ENCODE measurements around the gene AP5B1. TPM values are rescaled to one million over a fixed set of nuclear protein-coding genes. Genes with fewer than 3 reads are reported as not detected.

AP5B1 gene
- total RNA-seq, 1 donor from 2014 or later = 16.6 TPM

- H3K27me3 Mint-ChIP-seq = peaks cover 62% of the 10 kb centered on the region
- peaks cover 19% of the 10 kb centered on the region for H3K4me1 Mint-ChIP-seq (ENCODE audit: unreplicated experiment)
- no peaks in the 10 kb centered on the region for H3K36me3 Mint-ChIP-seq
- peak overlapping the region; percentile 84 for H3K27ac Mint-ChIP-seq
- no peaks in the 10 kb centered on the region for H3K9me3 Mint-ChIP-seq
- no peak for DNase-seq (ENCODE audit: extremely low spot score, unreplicated experiment)
- no peak for TF ChIP-seq CTCF (conservative IDR thresholded peaks at IDR 0.05)
- H3K4me3 Mint-ChIP-seq = peak overlapping the region; percentile 91
Observed at GRCh38 chr11:65787649-65788622, 7.2 kb upstream of the AP5B1 start.

DNA sequence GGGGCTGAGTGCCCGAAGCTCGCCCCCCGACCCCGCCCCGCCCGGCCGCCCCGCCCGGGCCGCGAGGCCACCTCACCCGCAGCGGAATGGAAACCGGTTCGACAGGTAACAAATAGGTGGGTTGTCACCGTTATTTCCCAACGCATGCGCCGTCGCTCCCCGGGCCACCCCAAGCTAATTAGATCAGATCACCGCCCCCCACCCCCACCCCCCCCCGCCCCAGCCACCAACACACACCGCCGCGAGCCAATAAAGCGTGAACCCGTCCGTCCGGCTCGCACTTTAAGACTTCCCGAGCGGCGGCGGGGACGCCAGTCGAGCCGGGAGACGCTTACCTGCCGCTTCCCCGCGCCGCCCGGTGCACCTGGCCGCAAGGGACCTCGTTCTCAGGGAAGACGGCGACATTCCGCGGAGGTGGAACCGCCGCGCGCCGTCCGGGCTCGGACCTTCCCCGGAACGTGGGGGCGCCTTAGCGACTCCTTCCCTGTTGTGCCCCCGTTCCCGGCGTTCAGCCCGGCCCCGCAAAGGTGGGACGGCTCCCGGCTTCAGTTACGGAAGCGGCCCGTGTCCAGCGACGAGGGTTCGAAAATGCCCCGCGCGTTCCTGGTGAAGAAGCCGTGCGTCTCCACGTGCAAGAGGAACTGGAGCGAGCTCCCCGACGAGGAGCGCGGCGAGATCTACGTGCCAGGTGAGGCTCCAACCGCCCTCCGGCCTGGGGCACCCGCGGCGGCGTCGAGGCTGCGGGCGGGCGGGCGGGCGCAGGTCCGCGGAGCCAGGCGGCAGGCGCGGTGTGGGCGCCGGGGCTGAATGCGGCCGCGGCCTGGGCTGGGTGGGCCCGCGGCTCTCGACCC lies 6.2 kb upstream of the AP5B1 start, which contains the start of gene OVOL1:
OVOL1 (plus strand) TSS at position 278 of the 851 bp plus-strand sequence; CDS start at position 589, 311 bp downstream.
- H3K9me3 Mint-ChIP-seq = no peaks in the 10 kb centered on the region
- peak within 1 kb of the TSS; percentile 91 for H3K4me3 Mint-ChIP-seq
- no peak for DNase-seq (ENCODE audit: extremely low spot score, unreplicated experiment)
- no peak for TF ChIP-seq CTCF (conservative IDR thresholded peaks at IDR 0.05)
- peak within 1 kb of the TSS; percentile 84 for H3K27ac Mint-ChIP-seq
- peaks cover 15% of the 10 kb centered on the region for H3K4me1 Mint-ChIP-seq (ENCODE audit: unreplicated experiment)
- no peaks in the 10 kb centered on the region for H3K36me3 Mint-ChIP-seq
- H3K27me3 Mint-ChIP-seq = peaks cover 61% of the 10 kb centered on the region

DNA sequence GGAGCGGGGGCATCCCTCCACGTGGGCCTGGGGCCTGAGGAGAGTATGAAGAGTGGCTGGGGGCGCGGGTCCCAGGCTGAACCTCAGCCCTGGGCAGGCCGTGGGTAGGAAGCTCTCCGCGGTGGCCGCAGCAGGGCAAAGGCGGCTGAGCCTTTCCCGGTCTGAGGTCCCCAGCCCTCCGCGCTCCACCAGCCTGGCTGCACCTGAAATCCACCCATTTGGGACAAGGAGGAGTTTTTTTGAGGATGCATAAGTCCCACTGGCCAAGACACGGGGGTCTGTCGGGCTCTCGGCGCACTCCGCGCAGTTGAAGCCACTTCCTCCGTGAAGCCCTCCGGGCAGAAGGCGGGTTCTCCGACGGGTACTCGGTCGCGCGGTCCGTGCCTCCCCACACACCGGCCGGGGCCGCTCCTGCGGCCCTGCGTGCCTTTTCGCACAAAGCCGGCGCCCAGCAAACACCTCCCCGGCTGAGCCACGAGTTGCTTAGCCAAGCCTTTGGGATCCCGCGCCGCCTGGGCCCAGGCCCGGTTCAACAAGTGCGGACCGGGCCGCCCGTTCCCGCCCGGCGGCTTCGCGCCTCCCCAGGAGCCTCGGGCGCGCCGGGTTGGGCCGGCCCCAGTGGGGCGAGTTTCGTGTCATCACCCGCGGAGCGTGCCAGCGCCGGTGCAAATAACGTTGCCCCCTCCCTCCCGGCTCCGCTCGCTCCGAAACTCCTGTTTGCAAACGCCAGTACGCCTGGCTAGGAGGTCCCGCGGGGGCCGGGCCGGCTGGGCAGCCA lies 5.4 kb upstream of the AP5B1 start:
- Mint-ChIP-seq H3K4me3 (peak overlapping the region; percentile 82), H3K4me1 (ENCODE audit: unreplicated experiment) (peaks cover 15% of the 10 kb centered on the region), H3K27ac (peak overlapping the region; percentile 79), H3K36me3 (no peaks in the 10 kb centered on the region), H3K27me3 (peaks cover 61% of the 10 kb centered on the region), H3K9me3 (no peaks in the 10 kb centered on the region)
- DNase-seq (ENCODE audit: extremely low spot score, unreplicated experiment) = no peak
- no peak for TF ChIP-seq CTCF (conservative IDR thresholded peaks at IDR 0.05)

- Mint-ChIP-seq H3K27me3 (peaks cover 54% of the 10 kb centered on the region), H3K27ac (peak overlapping the region; percentile 79), H3K36me3 (no peaks in the 10 kb centered on the region), H3K9me3 (no peaks in the 10 kb centered on the region), H3K4me3 (peak overlapping the region; percentile 82), H3K4me1 (ENCODE audit: unreplicated experiment) (peaks cover 11% of the 10 kb centered on the region)
- TF ChIP-seq CTCF (conservative IDR thresholded peaks at IDR 0.05) = no peak
- DNase-seq (ENCODE audit: extremely low spot score, unreplicated experiment) = no peak
Observed at GRCh38 chr11:65785319-65786007, 4.7 kb upstream of the AP5B1 start.

Measured in type B pancreatic cell (in vitro differentiated cells).